Fibroblast of lung (primary cell): Measurements from ENCODE around the gene SERPINB1. TPM values are rescaled to one million over a fixed set of nuclear protein-coding genes. Genes with fewer than 3 reads are reported as not detected.

ENCODE experiments used
- DNase-seq, 2 donors: peaks; one replicate each; pipeline versions ENCODE4 v3.0.0 to v3.0.0-alpha.2; 2010; ENCODE audit warnings: low read depth in 2 of 2
- H2AFZ ChIP-seq: 2 replicates; pipeline ENCODE4 v1.5.1; 2012; ENCODE audit warnings: low read length, control low read depth, inconsistent platforms
- H3K27ac ChIP-seq: 2 replicates; pipeline ENCODE4 v1.5.1; 2011; ENCODE audit warnings: low read length, control low read depth; ENCODE audit not compliant: insufficient read depth
- H3K27me3 ChIP-seq: 2 replicates; pipeline ENCODE4 v1.5.1; 2011; ENCODE audit warnings: mild to moderate bottlenecking, low read length; ENCODE audit not compliant: control insufficient read depth, insufficient read depth
- H3K36me3 ChIP-seq: 2 replicates; pipeline ENCODE4 v1.5.1; 2011; ENCODE audit warnings: low read length; ENCODE audit not compliant: control insufficient read depth, insufficient read depth
- H3K4me1 ChIP-seq: 2 replicates; pipeline ENCODE4 v1.5.1; 2011; ENCODE audit warnings: low read length; ENCODE audit not compliant: control insufficient read depth, insufficient read depth; ENCODE audit errors: extremely low read depth
- H3K4me2 ChIP-seq: 2 replicates; pipeline ENCODE4 v1.5.1; 2011; ENCODE audit warnings: low read length, control low read depth; ENCODE audit not compliant: insufficient read depth; ENCODE audit errors: extremely low read depth
- H3K4me3 ChIP-seq, 4 experiments: fragments of 200-600 bp in 1 of 4; sonication (generic) in 1 of 4; replicated peaks in 1 of 4; 2 replicates each; pipeline ENCODE4 v1.5.1; 2011 to 2016; ENCODE audit warnings: low read length in 4 of 4, low read depth in 3 of 4, mild to moderate bottlenecking in 3 of 4, control low read depth in 2 of 4, inconsistent platforms in 1 of 4, mixed read lengths in 1 of 4; ENCODE audit not compliant: insufficient read depth in 1 of 4; ENCODE audit errors: control extremely low read depth in 1 of 4
- H3K79me2 ChIP-seq: 2 replicates; pipeline ENCODE4 v1.5.1; 2012; ENCODE audit warnings: mild to moderate bottlenecking, low read length, inconsistent platforms; ENCODE audit not compliant: control insufficient read depth, insufficient read depth
- H3K9ac ChIP-seq: 2 replicates; pipeline ENCODE4 v1.5.1; 2011; ENCODE audit warnings: mild to moderate bottlenecking, low read length, control low read depth; ENCODE audit not compliant: insufficient read depth
- H3K9me3 ChIP-seq: 2 replicates; pipeline ENCODE4 v1.5.1; 2012; ENCODE audit warnings: low read depth, low read length; ENCODE audit not compliant: control insufficient read depth, insufficient read depth
- H4K20me1 ChIP-seq: 2 replicates; pipeline ENCODE4 v1.5.1; 2011; ENCODE audit warnings: low read length; ENCODE audit not compliant: control insufficient read depth, insufficient read depth; ENCODE audit errors: extremely low read depth
- EZH2 ChIP-seq: IDR thresholded peaks from 2 replicates; pipeline ENCODE4 v1.5.1; 2012; ENCODE audit warnings: low read length, control low read depth, mild to moderate bottlenecking; ENCODE audit errors: missing control alignments
- polyA plus RNA-seq, 2 donors: library from polyadenylated mRNA; depleted of rRNA in 1 of 2; stranded (reverse) in 1 of 2; unstranded in 1 of 2; fragments of >200 nt; gene quantifications; 2 replicates each; pipeline ENCODE4 v1.2.1, GENCODE V29; 2011 to 2012; ENCODE audit warnings: missing spikeins in 1 of 2
- total RNA-seq: library from RNA; depleted of rRNA; stranded (reverse); fragments of >200 nt; gene quantifications from 2 replicates; pipeline ENCODE4 v1.2.1, GENCODE V29; 2014
- TF ChIP-seq, protein P1 (sequence below), 2 donors: IDR thresholded peaks in 1 of 2; conservative IDR thresholded peaks in 1 of 2; 1 replicate in 1 of 2; 2 replicates in 1 of 2; pipeline ENCODE4 v1.5.1; 2011 to 2012; ENCODE audit warnings: low read length in 2 of 2, control low read depth in 1 of 2, inconsistent platforms in 1 of 2, low read depth in 1 of 2, mild to moderate bottlenecking in 1 of 2

SERPINB1 gene
- total and polyA plus RNA-seq, 2 donors (not counting 1 experiment from before 2014, with no cell fraction given): 19.3 to 39.5 TPM

DNA sequence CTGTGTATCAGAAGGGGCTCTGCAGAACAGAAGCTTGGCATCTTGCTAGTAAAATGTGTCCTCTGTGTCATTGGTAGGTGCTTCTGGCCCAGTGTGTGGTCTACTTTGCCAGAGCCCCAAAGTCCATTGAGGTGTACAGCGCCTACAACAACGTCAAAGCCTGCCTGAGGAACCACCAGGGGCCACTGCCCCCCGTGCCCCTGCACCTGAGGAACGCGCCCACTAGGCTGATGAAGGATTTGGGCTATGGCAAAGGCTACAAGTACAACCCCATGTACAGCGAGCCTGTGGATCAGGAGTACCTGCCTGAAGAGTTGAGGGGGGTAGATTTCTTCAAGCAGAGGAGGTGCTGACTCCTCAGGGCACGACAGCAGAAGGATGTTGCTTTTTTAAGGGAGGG lies 56.7 kb downstream of the SERPINB1 start:
- H3K4me1 ChIP-seq: peaks cover 6% of the 10 kb centered on the region

DNA sequence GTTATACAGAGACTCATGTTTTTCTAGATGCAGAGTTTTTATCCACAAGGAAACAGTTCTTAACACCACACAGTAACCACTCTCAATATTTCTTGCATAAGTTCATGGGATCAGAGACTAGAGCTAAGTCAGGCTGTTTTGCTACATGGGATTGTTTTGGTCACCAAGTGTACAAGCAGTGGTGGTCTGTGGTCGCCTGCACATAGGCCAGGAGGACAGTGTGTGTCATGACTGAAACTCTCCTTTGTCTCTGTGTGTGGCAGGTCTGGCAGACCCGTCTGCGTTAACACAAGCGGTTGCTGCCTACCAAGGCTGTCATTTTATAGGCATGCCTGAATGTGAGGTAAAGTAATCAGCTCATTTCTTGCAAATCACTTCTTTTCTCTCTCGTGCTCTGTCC lies 57.6 kb downstream of the SERPINB1 start:
- Histone ChIP-seq H3K9ac (no peak overlapping the region), H4K20me1 (no peaks in the 10 kb centered on the region), H3K4me3 (no peak overlapping the region), H3K9me3 (no peaks in the 10 kb centered on the region), H3K4me2 (no peak overlapping the region), H3K4me1 (peaks cover 2% of the 10 kb centered on the region), H3K79me2 (peaks cover 8% of the 10 kb centered on the region), H3K27ac (no peak overlapping the region), H2AFZ (no peak overlapping the region), H3K36me3 (peaks cover 11% of the 10 kb centered on the region), H3K27me3 (no peaks in the 10 kb centered on the region)
- no peak for DNase-seq
- TF ChIP-seq, protein P1, sequence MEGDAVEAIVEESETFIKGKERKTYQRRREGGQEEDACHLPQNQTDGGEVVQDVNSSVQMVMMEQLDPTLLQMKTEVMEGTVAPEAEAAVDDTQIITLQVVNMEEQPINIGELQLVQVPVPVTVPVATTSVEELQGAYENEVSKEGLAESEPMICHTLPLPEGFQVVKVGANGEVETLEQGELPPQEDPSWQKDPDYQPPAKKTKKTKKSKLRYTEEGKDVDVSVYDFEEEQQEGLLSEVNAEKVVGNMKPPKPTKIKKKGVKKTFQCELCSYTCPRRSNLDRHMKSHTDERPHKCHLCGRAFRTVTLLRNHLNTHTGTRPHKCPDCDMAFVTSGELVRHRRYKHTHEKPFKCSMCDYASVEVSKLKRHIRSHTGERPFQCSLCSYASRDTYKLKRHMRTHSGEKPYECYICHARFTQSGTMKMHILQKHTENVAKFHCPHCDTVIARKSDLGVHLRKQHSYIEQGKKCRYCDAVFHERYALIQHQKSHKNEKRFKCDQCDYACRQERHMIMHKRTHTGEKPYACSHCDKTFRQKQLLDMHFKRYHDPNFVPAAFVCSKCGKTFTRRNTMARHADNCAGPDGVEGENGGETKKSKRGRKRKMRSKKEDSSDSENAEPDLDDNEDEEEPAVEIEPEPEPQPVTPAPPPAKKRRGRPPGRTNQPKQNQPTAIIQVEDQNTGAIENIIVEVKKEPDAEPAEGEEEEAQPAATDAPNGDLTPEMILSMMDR (conservative IDR thresholded peaks at IDR 0.05 in 1 of 2, IDR thresholded peaks at IDR 0.05 in 1 of 2; ENCODE audit: low read depth in 1 of 2, low read length in 2 of 2): no peak
- TF ChIP-seq EZH2: no peak

More for the DNA sequence above, 56.7 kb downstream of the SERPINB1 start:
- no peak for TF ChIP-seq EZH2
- TF ChIP-seq, protein P1 (conservative IDR thresholded peaks at IDR 0.05 in 1 of 2, IDR thresholded peaks at IDR 0.05 in 1 of 2; ENCODE audit: low read depth in 1 of 2, low read length in 2 of 2): no peak
- Histone ChIP-seq H3K36me3 (peaks cover 8% of the 10 kb centered on the region), H3K4me3 (no peak overlapping the region), H3K9ac (no peak overlapping the region), H3K27me3 (no peaks in the 10 kb centered on the region), H3K4me2 (no peak overlapping the region), H3K9me3 (no peaks in the 10 kb centered on the region), H3K27ac (no peak overlapping the region), H2AFZ (no peak overlapping the region), H3K79me2 (peaks cover 7% of the 10 kb centered on the region), H4K20me1 (no peaks in the 10 kb centered on the region)
- no peak for DNase-seq

DNA sequence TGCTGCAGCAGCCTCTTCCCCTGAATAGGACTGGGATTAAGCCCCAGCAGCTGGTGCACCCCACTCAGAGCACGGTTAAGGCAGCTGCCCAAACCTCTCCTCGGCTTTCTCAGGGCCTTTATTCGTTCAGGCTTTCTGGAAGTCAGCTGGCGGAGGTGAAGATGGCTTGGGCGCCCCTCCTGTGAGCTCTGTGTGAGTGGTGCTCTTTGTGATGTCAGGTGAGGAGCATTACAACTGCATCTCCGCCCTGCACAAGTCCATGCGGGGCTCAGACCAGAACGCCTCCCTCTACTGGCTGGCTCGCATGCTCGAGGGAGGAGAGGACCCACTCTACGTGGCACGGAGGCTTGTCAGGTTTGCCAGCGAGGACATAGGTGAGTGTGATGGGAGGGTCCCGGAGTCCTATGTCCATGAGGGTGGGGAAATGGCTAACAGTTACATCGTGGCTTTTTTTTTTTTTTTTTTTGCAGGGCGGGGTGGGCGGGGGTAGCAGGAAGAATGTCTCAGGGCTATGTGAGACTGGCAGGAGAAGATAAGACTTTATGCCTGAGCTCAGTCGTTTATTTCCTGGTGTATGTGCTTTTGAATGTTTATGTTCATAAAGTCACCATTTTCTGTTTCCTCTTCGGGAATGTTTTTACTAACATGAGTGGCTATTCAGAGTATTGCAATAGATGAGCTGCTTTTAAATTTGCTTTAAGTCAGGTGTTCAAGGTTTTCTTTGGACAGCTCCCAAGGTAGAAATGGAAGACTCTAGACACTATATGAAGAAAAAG lies 58.3 kb downstream of the SERPINB1 start:
- Histone ChIP-seq H3K36me3 (peaks cover 11% of the 10 kb centered on the region), H4K20me1 (no peaks in the 10 kb centered on the region), H3K4me3 (no peak overlapping the region), H3K9ac (no peak overlapping the region), H3K27me3 (no peaks in the 10 kb centered on the region), H2AFZ (no peak overlapping the region), H3K79me2 (peaks cover 10% of the 10 kb centered on the region), H3K4me1 (no peaks in the 10 kb centered on the region), H3K9me3 (no peaks in the 10 kb centered on the region), H3K27ac (no peak overlapping the region), H3K4me2 (no peak overlapping the region)
- TF ChIP-seq, protein P1 (conservative IDR thresholded peaks at IDR 0.05 in 1 of 2, IDR thresholded peaks at IDR 0.05 in 1 of 2; ENCODE audit: low read depth in 1 of 2, low read length in 2 of 2): peak in 1 of 2 donors; percentile 21
- no peak for TF ChIP-seq EZH2
- DNase-seq: no peak
